GM18951 (cell line): ENCODE measurements around the gene PRKCSH.
"Not testable (repeated sequence)": the region's sequence is repeated elsewhere in the genome, so short reads cannot be mapped to it uniquely, and the experiment has no call there.

Source experiments
- POLR2A ChIP-seq: IDR thresholded peaks from 4 replicates; pipeline ENCODE4 v1.6.1; 2011; ENCODE audit warnings: mild to moderate bottlenecking; ENCODE audit not compliant: insufficient read length, insufficient read depth; ENCODE audit errors: extremely low read depth
- in situ Hi-C: fragments of 300-500 bp; cut with MboI; formaldehyde crosslinking; loops from one replicate; pipeline ENCODE4 v1.12.0; 2022; ENCODE audit warnings: low sequenced_read_pairs, mixed read lengths, inconsistent platforms; ENCODE audit not compliant: unreplicated experiment

PRKCSH gene

GRCh38 chr19:11425719-11426457 is 9.5 kb upstream of the PRKCSH start:
- no peak for TF ChIP-seq POLR2A
- in situ Hi-C loops: no loop called here

- no peak for TF ChIP-seq POLR2A
- in situ Hi-C loops: no loop called here
Observed at GRCh38 chr19:11426656-11427055, 8.8 kb upstream of the PRKCSH start.

GRCh38 chr19:11433526-11433925 is 1.9 kb upstream of the PRKCSH start:
- in situ Hi-C loops: not testable (repeated sequence)

- TF ChIP-seq POLR2A: no peak
- in situ Hi-C loops: no loop called here
Observed at GRCh38 chr19:11434703-11435056, 755 bp upstream of the PRKCSH start.

- TF ChIP-seq POLR2A: no peak
- in situ Hi-C loops: no loop called here
Observed at GRCh38 chr19:11435833-11436313, 438 bp downstream of the PRKCSH start.

- TF ChIP-seq POLR2A: no peak
- in situ Hi-C loops: no loop called here
Observed at GRCh38 chr19:11437955-11438354, 2.5 kb downstream of the PRKCSH start.

- in situ Hi-C loops: no loop called here
- TF ChIP-seq POLR2A: no peak
Observed at GRCh38 chr19:11444059-11444458, 8.6 kb downstream of the PRKCSH start.

- no peak for TF ChIP-seq POLR2A
- in situ Hi-C loops: no loop called here
Observed at GRCh38 chr19:11445141-11445540, 9.7 kb downstream of the PRKCSH start.

GRCh38 chr19:11446271-11446651 is 10.8 kb downstream of the PRKCSH start:
- no peak for TF ChIP-seq POLR2A
- in situ Hi-C loops: no loop called here

- no peak for TF ChIP-seq POLR2A
- in situ Hi-C loops: no loop called here
Observed at GRCh38 chr19:11446652-11447301, 11.3 kb downstream of the PRKCSH start.

GRCh38 chr19:11447347-11448262 is 12.2 kb downstream of the PRKCSH start:
- no peak for TF ChIP-seq POLR2A
- in situ Hi-C loops: no loop called here

GRCh38 chr19:11448410-11448809 is 13.0 kb downstream of the PRKCSH start:
- in situ Hi-C loops: no loop called here
- no peak for TF ChIP-seq POLR2A

- in situ Hi-C loops: no loop called here
- TF ChIP-seq POLR2A: no peak
Observed at GRCh38 chr19:11448923-11449554, 13.6 kb downstream of the PRKCSH start.
